Dendritic cell treated with granulocyte-macrophage colony-stimulating factor and Interleukin-4, amounts not matched to agents 40 ng/mL and 50 ng/mL, for 4 days (primary cell): ENCODE data around the gene RPS27L.
"Not testable (repeated sequence)": the region's sequence is repeated elsewhere in the genome, so short reads cannot be mapped to it uniquely, and the experiment has no call there.

Experiments used
- H3K27ac Mint-ChIP-seq: one replicate; pipeline ENCODE4 v1.8.0; 2022; ENCODE audit warnings: mild to moderate bottlenecking, mixed read lengths
- H3K27me3 Mint-ChIP-seq: one replicate; pipeline ENCODE4 v1.8.0; 2022; ENCODE audit warnings: mild to moderate bottlenecking, mixed read lengths
- H3K36me3 Mint-ChIP-seq: one replicate; pipeline ENCODE4 v1.8.0; 2022; ENCODE audit warnings: low read depth, mixed read lengths
- H3K4me1 Mint-ChIP-seq: one replicate; pipeline ENCODE4 v1.8.0; 2022; ENCODE audit warnings: low read depth, mixed read lengths
- H3K4me3 Mint-ChIP-seq: one replicate; pipeline ENCODE4 v1.8.0; 2022; ENCODE audit warnings: mild to moderate bottlenecking, moderate library complexity, mixed read lengths
- H3K9me3 Mint-ChIP-seq: one replicate; pipeline ENCODE4 v1.8.0; 2022; ENCODE audit warnings: mixed read lengths
- intact Hi-C: fragments of 100-400 bp; cut with micrococcal nuclease; formaldehyde crosslinking; loops from one replicate; pipeline ENCODE4 v1.15.0; 2022

The RPS27L gene

DNA sequence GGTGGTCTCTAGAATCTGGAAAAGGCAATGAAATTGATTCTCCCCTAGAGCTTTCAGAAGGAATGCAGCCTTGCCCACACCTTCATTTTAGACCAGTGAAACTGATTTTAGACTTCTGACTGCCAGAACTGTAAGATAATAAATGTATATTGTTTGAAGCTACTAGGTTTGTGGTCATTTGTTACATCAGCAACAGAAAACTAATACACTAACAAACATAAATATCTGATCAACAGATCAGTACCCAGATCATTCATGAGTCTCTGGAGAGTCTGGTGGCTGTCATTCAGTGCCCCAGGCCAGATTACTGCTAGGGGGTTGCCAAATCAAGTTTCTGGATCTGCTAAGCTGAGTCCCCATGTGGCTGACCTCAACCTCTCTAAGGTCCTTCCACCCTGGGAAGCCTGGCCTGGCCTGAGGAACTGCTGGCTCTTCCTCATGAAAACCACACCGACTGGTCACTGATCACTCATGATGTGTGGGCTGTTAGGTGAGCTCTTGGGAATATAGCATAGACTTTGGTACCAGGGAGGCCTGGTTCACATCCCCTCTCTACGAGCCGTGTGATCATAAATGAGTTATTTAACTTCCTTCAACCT lies 46.8 kb downstream of the RPS27L start:
- Mint-ChIP-seq H3K36me3 (no peaks in the 10 kb centered on the region), H3K27ac (no peak overlapping the region), H3K4me3 (no peak overlapping the region), H3K27me3 (peaks cover 4% of the 10 kb centered on the region), H3K9me3 (no peaks in the 10 kb centered on the region), H3K4me1 (peaks cover 9% of the 10 kb centered on the region)
- intact Hi-C loops, result no loop called here

DNA sequence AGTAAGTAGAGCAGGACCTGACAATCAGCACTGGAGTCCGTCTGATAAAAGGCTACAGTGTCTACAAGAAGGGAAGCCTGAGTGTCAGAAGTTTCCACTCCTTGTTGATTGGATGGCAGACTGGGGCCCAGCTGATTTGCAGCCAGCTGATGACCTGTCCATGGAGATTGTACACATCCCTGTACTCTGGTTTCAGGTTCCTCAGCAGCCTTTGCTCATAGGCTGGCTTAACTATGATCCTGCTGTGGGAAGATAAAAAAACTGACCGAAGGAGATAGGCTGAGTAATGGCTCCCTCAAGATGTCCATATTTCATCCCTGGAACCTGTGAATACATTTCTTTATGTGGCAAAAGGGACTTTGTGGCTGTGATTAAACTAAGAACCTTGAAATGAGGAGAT lies 47.4 kb downstream of the RPS27L start:
- Mint-ChIP-seq H3K9me3 (no peaks in the 10 kb centered on the region), H3K36me3 (no peaks in the 10 kb centered on the region), H3K27ac (no peak overlapping the region), H3K4me1 (peaks cover 13% of the 10 kb centered on the region), H3K27me3 (peaks cover 4% of the 10 kb centered on the region), H3K4me3 (no peak overlapping the region)
- intact Hi-C loops, result no loop called here

DNA sequence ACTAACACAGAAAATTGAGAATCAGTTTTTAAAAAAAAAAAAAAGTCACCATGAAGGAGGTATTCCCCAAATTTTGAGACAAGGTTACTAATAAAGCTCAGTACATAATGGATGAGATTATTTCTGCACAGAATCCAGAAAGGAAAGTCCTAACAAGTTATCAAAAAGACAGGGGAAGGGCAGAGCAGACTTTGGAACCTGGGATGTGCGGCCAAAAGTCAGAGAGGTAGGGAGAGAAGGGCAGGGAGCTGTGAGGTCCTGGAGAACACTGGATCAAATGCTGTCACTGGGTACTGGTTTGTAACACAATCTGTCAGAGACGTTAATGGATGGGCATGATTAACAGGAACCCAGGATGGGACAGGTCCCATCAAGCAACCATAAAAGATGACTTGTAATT lies 47.8 kb downstream of the RPS27L start:
- Mint-ChIP-seq H3K36me3 (no peaks in the 10 kb centered on the region), H3K27me3 (peaks cover 4% of the 10 kb centered on the region), H3K27ac (no peak overlapping the region), H3K4me3 (no peak overlapping the region), H3K4me1 (peaks cover 17% of the 10 kb centered on the region), H3K9me3 (no peaks in the 10 kb centered on the region)
- intact Hi-C loops, result no loop called here

DNA sequence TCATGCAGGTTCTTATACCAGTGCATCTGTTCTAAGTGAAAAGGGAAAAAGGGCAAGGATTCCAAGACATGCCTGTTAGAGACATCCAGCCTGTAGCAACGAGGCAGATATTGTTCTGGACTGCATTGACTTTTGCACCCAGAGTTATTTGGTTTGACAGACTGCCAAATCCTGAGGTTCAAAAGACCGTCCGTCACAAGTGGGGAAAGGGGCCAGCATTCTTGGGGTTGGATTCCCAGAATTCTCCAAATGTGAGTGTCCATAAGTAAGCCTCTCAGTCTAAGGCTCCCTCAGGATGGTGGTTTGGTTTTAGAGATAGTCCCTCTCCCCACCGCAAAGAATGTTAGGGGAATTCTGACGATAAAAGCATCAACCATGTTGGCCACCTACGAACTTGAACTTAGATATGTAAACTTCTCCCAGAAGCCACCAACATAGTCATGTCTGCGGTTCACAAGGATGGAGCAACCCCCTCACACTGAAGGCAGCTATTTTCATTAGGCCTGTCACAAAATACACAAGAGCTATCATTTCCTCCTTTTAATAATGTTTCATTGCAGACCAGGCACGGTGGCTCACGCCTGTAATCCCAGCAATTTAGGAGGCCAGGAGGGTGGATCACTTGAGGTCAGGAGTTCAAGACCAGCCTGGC lies 49.3 kb downstream of the RPS27L start:
- intact Hi-C loops, result no loop called here
- H3K36me3 Mint-ChIP-seq, result no peaks in the 10 kb centered on the region

DNA sequence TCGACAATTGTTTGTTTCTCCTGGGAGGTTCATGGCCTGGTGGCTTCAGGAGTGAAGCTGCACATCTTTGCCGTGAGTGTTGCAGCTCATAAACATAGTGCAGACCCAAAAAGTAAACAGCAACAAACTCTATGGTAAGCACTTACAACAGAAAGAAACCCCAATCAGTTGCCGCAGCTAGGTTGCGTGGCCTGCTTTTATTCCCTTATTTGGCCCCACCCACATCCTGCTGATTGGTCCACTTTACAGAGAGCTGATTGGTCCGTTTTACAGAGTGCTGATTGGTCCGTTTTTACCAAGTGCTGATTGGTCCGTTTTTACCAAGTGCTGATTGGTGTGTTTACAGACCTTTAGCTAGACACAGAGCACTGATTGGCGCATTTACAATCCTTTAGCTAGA lies 51.9 kb downstream of the RPS27L start:
- H3K4me3 Mint-ChIP-seq, H3K9me3 Mint-ChIP-seq, H3K27ac Mint-ChIP-seq, H3K27me3 Mint-ChIP-seq, H3K36me3 Mint-ChIP-seq, intact Hi-C loops: not testable (repeated sequence)
- H3K4me1 Mint-ChIP-seq, result peaks cover 19% of the 10 kb centered on the region

More for the DNA sequence above, 49.3 kb downstream of the RPS27L start:
- H3K9me3 Mint-ChIP-seq, result no peaks in the 10 kb centered on the region
- peaks cover 4% of the 10 kb centered on the region for H3K27me3 Mint-ChIP-seq
- H3K27ac Mint-ChIP-seq, result no peak overlapping the region
- no peak overlapping the region for H3K4me3 Mint-ChIP-seq
- peaks cover 27% of the 10 kb centered on the region for H3K4me1 Mint-ChIP-seq

DNA sequence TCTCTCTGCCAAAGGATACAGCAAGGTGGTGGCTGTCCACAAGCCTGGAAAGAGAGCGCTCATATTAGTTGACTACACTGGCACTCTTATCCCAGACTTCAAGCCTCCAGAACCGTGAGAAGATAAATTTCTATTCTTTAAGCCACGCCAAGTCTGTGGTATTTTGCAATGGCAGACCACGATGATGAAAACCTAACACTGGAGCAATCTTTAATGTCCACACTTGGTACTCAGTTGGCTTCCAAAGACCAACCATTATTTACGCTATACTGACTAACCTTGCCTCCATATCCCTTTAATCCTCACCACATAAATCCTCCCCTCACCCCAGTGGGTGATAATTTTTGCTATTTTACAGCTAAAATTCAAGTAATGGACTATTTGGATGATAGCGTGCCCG lies 52.5 kb downstream of the RPS27L start:
- peaks cover 4% of the 10 kb centered on the region for H3K27me3 Mint-ChIP-seq
- peaks cover 19% of the 10 kb centered on the region for H3K4me1 Mint-ChIP-seq
- no peak overlapping the region for H3K4me3 Mint-ChIP-seq
- H3K36me3 Mint-ChIP-seq, result no peaks in the 10 kb centered on the region
- H3K9me3 Mint-ChIP-seq, result no peaks in the 10 kb centered on the region
- H3K27ac Mint-ChIP-seq, result no peak overlapping the region
- intact Hi-C loops, result no loop called here

DNA sequence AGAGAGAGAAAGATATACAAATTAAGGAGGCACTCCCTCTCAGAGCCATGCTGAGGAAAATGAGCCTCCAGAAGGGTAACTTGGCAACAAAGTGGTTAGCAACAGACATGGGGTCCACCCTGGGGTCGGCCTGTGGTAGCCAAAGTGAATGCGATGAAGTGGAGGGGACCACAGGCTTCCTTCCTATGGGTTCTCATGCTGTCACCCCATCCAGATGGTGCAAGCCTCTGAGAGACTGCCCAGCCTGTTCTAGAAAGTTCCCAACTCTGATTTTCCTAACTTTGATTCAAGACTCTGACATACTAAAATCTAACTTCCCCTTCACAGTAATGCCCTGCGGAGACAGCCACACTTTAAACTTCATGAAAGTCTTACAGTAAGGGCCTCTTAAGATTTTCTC lies 53.9 kb downstream of the RPS27L start:
- Mint-ChIP-seq H3K36me3 (no peaks in the 10 kb centered on the region), H3K9me3 (no peaks in the 10 kb centered on the region), H3K27ac (no peak overlapping the region), H3K4me3 (no peak overlapping the region), H3K4me1 (peaks cover 19% of the 10 kb centered on the region), H3K27me3 (peaks cover 2% of the 10 kb centered on the region)
- intact Hi-C loops, result no loop called here

DNA sequence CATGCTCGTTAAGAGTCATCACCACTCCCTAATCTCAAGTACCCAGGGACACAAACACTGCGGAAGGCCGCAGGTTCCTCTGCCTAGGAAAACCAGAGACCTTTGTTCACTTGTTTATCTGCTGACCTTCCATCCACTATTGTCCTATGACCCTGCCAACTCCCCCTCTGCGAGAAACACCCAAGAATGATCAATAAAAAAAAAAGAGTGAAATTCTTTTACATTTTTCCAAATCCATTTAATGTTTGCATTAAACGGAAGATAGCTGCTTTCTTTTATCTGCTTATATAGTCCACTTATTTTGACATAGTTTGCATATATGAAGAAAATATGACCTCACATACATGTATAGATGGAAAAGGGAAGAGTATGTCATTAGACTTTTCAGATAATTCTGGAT lies 57.7 kb downstream of the RPS27L start:
- peaks cover 19% of the 10 kb centered on the region for H3K4me1 Mint-ChIP-seq
- intact Hi-C loops, H3K36me3 Mint-ChIP-seq: not testable (repeated sequence)

DNA sequence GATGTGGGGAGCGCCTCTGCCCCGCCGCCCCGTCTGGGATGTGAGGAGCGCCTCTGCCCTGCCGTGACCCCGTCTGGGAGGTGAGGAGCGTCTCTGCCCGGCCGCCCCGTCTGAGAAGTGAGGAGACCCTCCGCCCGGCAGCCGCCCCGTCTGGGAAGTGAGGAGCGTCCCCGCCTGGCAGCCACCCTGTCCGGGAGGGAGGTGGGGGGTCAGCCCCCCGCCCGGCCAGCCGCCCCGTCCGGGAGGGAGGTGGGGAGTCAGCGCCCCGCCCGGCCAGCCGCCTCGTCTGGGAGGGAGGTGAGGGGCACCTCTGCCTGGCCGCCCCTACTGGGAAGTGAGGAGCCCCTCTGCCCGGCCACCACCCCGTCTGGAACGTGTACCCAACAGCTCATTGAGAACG lies 58.4 kb downstream of the RPS27L start:
- H3K36me3 Mint-ChIP-seq, intact Hi-C loops, H3K27me3 Mint-ChIP-seq, H3K9me3 Mint-ChIP-seq, H3K27ac Mint-ChIP-seq, H3K4me3 Mint-ChIP-seq: not testable (repeated sequence)
- peaks cover 16% of the 10 kb centered on the region for H3K4me1 Mint-ChIP-seq

More for the DNA sequence above, 57.7 kb downstream of the RPS27L start:
- H3K9me3 Mint-ChIP-seq, H3K4me3 Mint-ChIP-seq, H3K27ac Mint-ChIP-seq, H3K27me3 Mint-ChIP-seq: not testable (repeated sequence)
